Fibroblast of lung (primary cell): ENCODE results near the gene CX3CR1. TPM values are rescaled to one million over a fixed set of nuclear protein-coding genes. Genes with fewer than 3 reads are reported as not detected.

Experiments
- DNase-seq, 2 donors: peaks; one replicate each; pipeline versions ENCODE4 v3.0.0 to v3.0.0-alpha.2; 2010; ENCODE audit warnings: low read depth in 2 of 2
- H2AFZ ChIP-seq: 2 replicates; pipeline ENCODE4 v1.5.1; 2012; ENCODE audit warnings: low read length, control low read depth, inconsistent platforms
- H3K27ac ChIP-seq: 2 replicates; pipeline ENCODE4 v1.5.1; 2011; ENCODE audit warnings: low read length, control low read depth; ENCODE audit not compliant: insufficient read depth
- H3K27me3 ChIP-seq: 2 replicates; pipeline ENCODE4 v1.5.1; 2011; ENCODE audit warnings: mild to moderate bottlenecking, low read length; ENCODE audit not compliant: control insufficient read depth, insufficient read depth
- H3K36me3 ChIP-seq: 2 replicates; pipeline ENCODE4 v1.5.1; 2011; ENCODE audit warnings: low read length; ENCODE audit not compliant: control insufficient read depth, insufficient read depth
- H3K4me1 ChIP-seq: 2 replicates; pipeline ENCODE4 v1.5.1; 2011; ENCODE audit warnings: low read length; ENCODE audit not compliant: control insufficient read depth, insufficient read depth; ENCODE audit errors: extremely low read depth
- H3K4me2 ChIP-seq: 2 replicates; pipeline ENCODE4 v1.5.1; 2011; ENCODE audit warnings: low read length, control low read depth; ENCODE audit not compliant: insufficient read depth; ENCODE audit errors: extremely low read depth
- H3K4me3 ChIP-seq, 4 experiments: fragments of 200-600 bp in 1 of 4; sonication (generic) in 1 of 4; replicated peaks in 1 of 4; 2 replicates each; pipeline ENCODE4 v1.5.1; 2011 to 2016; ENCODE audit warnings: low read length in 4 of 4, low read depth in 3 of 4, mild to moderate bottlenecking in 3 of 4, control low read depth in 2 of 4, inconsistent platforms in 1 of 4, mixed read lengths in 1 of 4; ENCODE audit not compliant: insufficient read depth in 1 of 4; ENCODE audit errors: control extremely low read depth in 1 of 4
- H3K79me2 ChIP-seq: 2 replicates; pipeline ENCODE4 v1.5.1; 2012; ENCODE audit warnings: mild to moderate bottlenecking, low read length, inconsistent platforms; ENCODE audit not compliant: control insufficient read depth, insufficient read depth
- H3K9ac ChIP-seq: 2 replicates; pipeline ENCODE4 v1.5.1; 2011; ENCODE audit warnings: mild to moderate bottlenecking, low read length, control low read depth; ENCODE audit not compliant: insufficient read depth
- H3K9me3 ChIP-seq: 2 replicates; pipeline ENCODE4 v1.5.1; 2012; ENCODE audit warnings: low read depth, low read length; ENCODE audit not compliant: control insufficient read depth, insufficient read depth
- H4K20me1 ChIP-seq: 2 replicates; pipeline ENCODE4 v1.5.1; 2011; ENCODE audit warnings: low read length; ENCODE audit not compliant: control insufficient read depth, insufficient read depth; ENCODE audit errors: extremely low read depth
- CTCF ChIP-seq, 2 donors: IDR thresholded peaks in 1 of 2; conservative IDR thresholded peaks in 1 of 2; 1 replicate in 1 of 2; 2 replicates in 1 of 2; pipeline ENCODE4 v1.5.1; 2011 to 2012; ENCODE audit warnings: low read length in 2 of 2, control low read depth in 1 of 2, inconsistent platforms in 1 of 2, low read depth in 1 of 2, mild to moderate bottlenecking in 1 of 2
- EZH2 ChIP-seq: IDR thresholded peaks from 2 replicates; pipeline ENCODE4 v1.5.1; 2012; ENCODE audit warnings: low read length, control low read depth, mild to moderate bottlenecking; ENCODE audit errors: missing control alignments
- polyA plus RNA-seq, 2 donors: library from polyadenylated mRNA; depleted of rRNA in 1 of 2; stranded (reverse) in 1 of 2; unstranded in 1 of 2; fragments of >200 nt; gene quantifications; 2 replicates each; pipeline ENCODE4 v1.2.1, GENCODE V29; 2011 to 2012; ENCODE audit warnings: missing spikeins in 1 of 2
- total RNA-seq: library from RNA; depleted of rRNA; stranded (reverse); fragments of >200 nt; gene quantifications from 2 replicates; pipeline ENCODE4 v1.2.1, GENCODE V29; 2014

CX3CR1 gene
- total and polyA plus RNA-seq, 2 donors (not counting 1 experiment from before 2014, with no cell fraction given): under 0.01 TPM; not detected in 1

- no peaks in the 10 kb centered on the region for H3K79me2 ChIP-seq
- no peak overlapping the region for H3K27ac ChIP-seq
- H3K4me2 ChIP-seq: no peak overlapping the region
- no peaks in the 10 kb centered on the region for H3K36me3 ChIP-seq
- no peaks in the 10 kb centered on the region for H3K27me3 ChIP-seq
- H2AFZ ChIP-seq: no peak overlapping the region
- no peak overlapping the region for H3K4me3 ChIP-seq
- H3K9me3 ChIP-seq: no peaks in the 10 kb centered on the region
- H3K9ac ChIP-seq: no peak overlapping the region
- no peaks in the 10 kb centered on the region for H3K4me1 ChIP-seq
- DNase-seq: no peak
- no peak for TF ChIP-seq CTCF (conservative IDR thresholded peaks at IDR 0.05 in 1 of 2, IDR thresholded peaks at IDR 0.05 in 1 of 2; ENCODE audit: low read depth in 1 of 2, low read length in 2 of 2)
- TF ChIP-seq EZH2: no peak
- H4K20me1 ChIP-seq: no peaks in the 10 kb centered on the region
Measured at GRCh38 chr3:39282057-39282456, 2.2 kb upstream of the CX3CR1 start.

GRCh38 chr3:39281533-39281932, 1.7 kb upstream of the CX3CR1 start:
- no peaks in the 10 kb centered on the region for H4K20me1 ChIP-seq
- H3K4me1 ChIP-seq: no peaks in the 10 kb centered on the region

GRCh38 chr3:39280571-39280970, 735 bp upstream of the CX3CR1 start:
- H3K36me3 ChIP-seq: no peaks in the 10 kb centered on the region
- no peak for TF ChIP-seq CTCF (conservative IDR thresholded peaks at IDR 0.05 in 1 of 2, IDR thresholded peaks at IDR 0.05 in 1 of 2; ENCODE audit: low read depth in 1 of 2, low read length in 2 of 2)
- no peak for TF ChIP-seq EZH2
- no peaks in the 10 kb centered on the region for H3K9me3 ChIP-seq
- no peak overlapping the region for H3K4me2 ChIP-seq
- H3K27ac ChIP-seq: no peak overlapping the region
- no peaks in the 10 kb centered on the region for H3K4me1 ChIP-seq
- H3K79me2 ChIP-seq: no peaks in the 10 kb centered on the region
- no peak overlapping the region for H2AFZ ChIP-seq
- no peaks in the 10 kb centered on the region for H3K27me3 ChIP-seq
- H3K4me3 ChIP-seq: no peak overlapping the region
- H3K9ac ChIP-seq: no peak overlapping the region
- H4K20me1 ChIP-seq: no peaks in the 10 kb centered on the region
- DNase-seq: no peak

More at GRCh38 chr3:39281533-39281932, 1.7 kb upstream of the CX3CR1 start:
- Histone ChIP-seq H3K4me2 (no peak overlapping the region), H3K36me3 (no peaks in the 10 kb centered on the region), H3K4me3 (no peak overlapping the region), H3K27me3 (no peaks in the 10 kb centered on the region), H3K9me3 (no peaks in the 10 kb centered on the region), H3K9ac (no peak overlapping the region), H2AFZ (no peak overlapping the region), H3K27ac (no peak overlapping the region), H3K79me2 (no peaks in the 10 kb centered on the region)
- no peak for DNase-seq
- TF ChIP-seq CTCF (conservative IDR thresholded peaks at IDR 0.05 in 1 of 2, IDR thresholded peaks at IDR 0.05 in 1 of 2; ENCODE audit: low read depth in 1 of 2, low read length in 2 of 2): no peak
- no peak for TF ChIP-seq EZH2
